Immature natural killer cell (primary cell): ENCODE results near the gene CDC42EP1. TPM values are rescaled to one million over a fixed set of nuclear protein-coding genes. Genes with fewer than 3 reads are reported as not detected.
"Not testable (repeated sequence)": the region's sequence is repeated elsewhere in the genome, so short reads cannot be mapped to it uniquely, and the experiment has no call there.

ENCODE experiments used
- DNase-seq, 3 donors: peaks; one replicate each; pipeline ENCODE4 v3.0.0; 2022; ENCODE audit warnings: mixed read lengths in 1 of 3
- H3K27ac Mint-ChIP-seq, 6 donors: one replicate each; pipeline ENCODE4 v1.8.0; 2020; ENCODE audit warnings: mixed read lengths in 6 of 6, mild to moderate bottlenecking in 5 of 6, inconsistent platforms in 4 of 6, moderate library complexity in 3 of 6
- H3K27me3 Mint-ChIP-seq, 3 donors: one replicate each; pipeline ENCODE4 v1.8.0; 2020 to 2021; ENCODE audit warnings: low read depth in 3 of 3, mild to moderate bottlenecking in 3 of 3, mixed read lengths in 3 of 3, moderate library complexity in 3 of 3, inconsistent platforms in 1 of 3
- H3K36me3 Mint-ChIP-seq, 3 donors: one replicate each; pipeline ENCODE4 v1.8.0; 2020; ENCODE audit warnings: mixed read lengths in 3 of 3, inconsistent platforms in 2 of 3, mild to moderate bottlenecking in 2 of 3
- H3K4me1 Mint-ChIP-seq, 2 donors: one replicate each; pipeline ENCODE4 v1.8.0; 2020; ENCODE audit warnings: inconsistent platforms in 2 of 2, mild to moderate bottlenecking in 2 of 2, mixed read lengths in 2 of 2, moderate library complexity in 1 of 2
- H3K4me3 Mint-ChIP-seq, 5 donors: one replicate each; pipeline ENCODE4 v1.8.0; 2020; ENCODE audit warnings: mild to moderate bottlenecking in 5 of 5, mixed read lengths in 5 of 5, inconsistent platforms in 3 of 5, moderate library complexity in 3 of 5
- H3K9me3 Mint-ChIP-seq, 6 donors: one replicate each; pipeline ENCODE4 v1.8.0; 2020; ENCODE audit warnings: mild to moderate bottlenecking in 6 of 6, mixed read lengths in 6 of 6, inconsistent platforms in 4 of 6, moderate library complexity in 3 of 6
- polyA plus RNA-seq, 3 donors: library from polyadenylated mRNA; unstranded; fragments of 300-500 nt; fragmentation: Illumina TruSeq; gene quantifications; one replicate each; pipeline ENCODE4 v1.2.3, GENCODE V29; 2021

The CDC42EP1 gene
- polyA plus RNA-seq, 3 donors from 2014 or later: 0.17 to 0.40 TPM; not detected in 1

DNA sequence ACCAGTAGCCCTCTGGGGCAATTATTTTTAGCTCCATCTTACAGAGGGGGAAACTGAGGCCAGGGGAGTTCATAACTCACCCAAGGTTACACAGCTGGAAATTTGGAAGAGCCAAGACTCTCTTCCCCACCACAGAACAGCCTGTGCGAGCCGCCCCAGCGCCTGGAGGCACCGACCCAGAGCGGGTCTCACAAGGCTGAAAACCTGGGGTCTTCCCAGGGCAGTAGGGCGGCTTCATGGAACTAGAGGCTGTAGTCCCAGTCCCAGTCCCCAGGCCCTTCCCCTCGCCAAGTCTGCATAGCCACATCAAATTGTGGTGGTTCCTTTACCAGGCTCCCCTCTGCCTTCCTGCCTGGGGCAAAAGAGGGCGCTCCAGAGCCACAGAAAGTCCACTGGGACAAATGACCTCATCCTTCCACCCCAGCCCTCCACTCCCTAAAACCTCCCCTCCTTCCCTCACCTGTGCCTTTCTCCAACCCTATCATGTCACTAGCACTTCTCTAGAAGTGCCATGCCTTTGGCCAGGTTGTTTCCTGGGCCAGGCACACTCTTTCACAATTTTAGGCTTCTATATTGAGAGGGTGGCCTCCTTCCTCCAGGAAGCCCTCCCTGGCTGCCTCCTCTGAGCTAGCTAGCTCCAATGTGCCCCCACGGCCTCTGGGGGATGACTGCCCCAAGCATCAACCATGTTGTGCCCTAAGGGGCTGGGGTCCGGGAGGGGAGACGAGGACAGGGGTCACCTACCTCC is 15.2 kb upstream of the CDC42EP1 start:
- no peak overlapping the region for H3K27ac Mint-ChIP-seq
- peak; percentile 39 to 49 (median 42) for DNase-seq

DNA sequence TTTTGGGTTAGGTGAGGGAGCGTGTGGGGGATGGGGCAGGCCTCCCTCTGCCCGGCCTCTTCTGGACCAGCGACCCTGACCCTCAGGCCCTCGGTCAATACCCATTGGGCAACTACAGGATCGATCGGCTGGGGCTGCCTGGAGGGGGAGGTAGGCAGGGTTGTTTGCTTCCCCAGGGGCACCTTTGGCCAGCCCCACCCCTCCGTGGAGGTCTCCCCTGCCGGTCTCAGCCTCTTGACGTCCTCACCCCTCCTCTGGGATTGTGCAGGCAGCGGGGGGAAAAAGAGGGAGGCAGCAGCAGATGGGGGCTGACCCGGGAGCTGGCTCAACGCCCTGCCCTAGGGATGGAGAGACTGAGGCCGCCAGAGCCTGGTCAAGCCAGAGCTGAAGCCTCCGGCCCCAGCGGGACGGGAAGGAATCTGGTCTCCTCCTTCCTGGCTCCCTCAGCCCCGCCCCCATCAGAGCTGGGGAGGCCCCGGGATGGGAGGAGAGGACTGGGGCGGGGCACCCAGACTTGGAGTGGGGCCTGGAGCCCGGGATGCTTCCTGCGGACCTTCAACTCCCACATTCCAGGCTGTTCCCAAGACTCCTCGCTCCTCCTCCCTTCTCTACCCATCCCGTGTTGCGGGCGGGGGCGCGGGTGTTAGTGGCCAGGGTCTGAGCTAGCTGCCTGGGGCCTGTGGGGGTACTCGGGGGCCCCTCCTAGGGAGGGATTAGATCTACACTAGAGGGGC is 14.4 kb upstream of the CDC42EP1 start:
- peaks cover 9 to 11% of the 10 kb centered on the region in 2 donors for H3K4me1 Mint-ChIP-seq
- peaks cover 1 to 5% (median 4%) of the 10 kb centered on the region in 3 donors for H3K27me3 Mint-ChIP-seq
- no peak overlapping the region for H3K27ac Mint-ChIP-seq
- no peak for DNase-seq
- no peak overlapping the region for H3K4me3 Mint-ChIP-seq
- H3K36me3 Mint-ChIP-seq: no peaks in the 10 kb centered on the region
- H3K9me3 Mint-ChIP-seq: no peaks in the 10 kb centered on the region

More for the DNA sequence above, 15.2 kb upstream of the CDC42EP1 start:
- H3K36me3 Mint-ChIP-seq: no peaks in the 10 kb centered on the region
- H3K27me3 Mint-ChIP-seq: peaks cover 3 to 8% (median 8%) of the 10 kb centered on the region in 3 donors
- H3K4me3 Mint-ChIP-seq: no peak overlapping the region
- no peaks in the 10 kb centered on the region for H3K9me3 Mint-ChIP-seq
- peaks cover 16 to 18% of the 10 kb centered on the region in 2 donors for H3K4me1 Mint-ChIP-seq

DNA sequence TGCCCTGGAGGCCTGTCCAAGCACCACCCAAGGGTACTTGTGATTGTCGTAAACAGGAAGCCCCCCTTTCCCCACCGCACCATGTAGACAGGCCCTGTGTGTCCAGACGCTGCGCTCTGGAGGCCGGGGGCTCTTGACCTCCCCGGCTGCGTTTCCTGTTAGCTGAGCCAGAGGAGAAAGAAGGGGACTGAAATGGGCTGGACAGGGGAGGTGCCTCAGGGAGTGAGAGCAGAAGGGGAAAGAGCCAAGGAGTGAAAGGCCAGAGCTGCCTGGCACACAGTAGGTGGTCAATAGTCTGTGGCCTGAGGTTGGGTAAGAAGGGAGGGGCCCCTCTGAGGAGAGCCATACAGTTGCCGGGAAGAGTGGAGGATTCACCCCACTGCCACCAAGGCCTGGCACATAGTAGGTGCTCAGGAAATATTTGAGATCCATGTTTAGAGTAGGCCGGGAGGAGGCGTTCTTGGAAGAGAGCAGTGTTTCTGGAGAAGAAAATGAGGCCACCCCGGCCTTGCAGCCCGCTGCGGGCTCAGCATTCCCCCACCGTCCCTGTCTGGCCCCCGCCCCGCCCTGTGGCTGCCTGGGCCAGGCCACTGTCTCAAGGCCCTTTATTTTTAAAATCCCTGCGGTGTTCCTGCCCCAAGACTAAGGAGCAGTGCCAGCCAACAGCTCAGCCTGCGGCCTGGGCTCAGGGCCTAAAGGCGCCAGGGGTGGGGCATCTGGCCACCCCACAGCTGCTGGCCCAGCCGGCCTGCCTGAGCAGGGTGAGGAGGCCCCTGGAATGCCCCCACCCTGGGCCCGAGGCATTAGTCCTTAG is 13.6 kb upstream of the CDC42EP1 start:
- peaks cover 1 to 6% (median 5%) of the 10 kb centered on the region in 3 donors for H3K27me3 Mint-ChIP-seq
- no peak overlapping the region for H3K4me3 Mint-ChIP-seq
- peaks cover 7 to 9% of the 10 kb centered on the region in 2 donors for H3K4me1 Mint-ChIP-seq
- no peak for DNase-seq
- H3K9me3 Mint-ChIP-seq: no peaks in the 10 kb centered on the region
- H3K27ac Mint-ChIP-seq: peak overlapping the region in 1 of 6 donors; percentile 52
- no peaks in the 10 kb centered on the region for H3K36me3 Mint-ChIP-seq

DNA sequence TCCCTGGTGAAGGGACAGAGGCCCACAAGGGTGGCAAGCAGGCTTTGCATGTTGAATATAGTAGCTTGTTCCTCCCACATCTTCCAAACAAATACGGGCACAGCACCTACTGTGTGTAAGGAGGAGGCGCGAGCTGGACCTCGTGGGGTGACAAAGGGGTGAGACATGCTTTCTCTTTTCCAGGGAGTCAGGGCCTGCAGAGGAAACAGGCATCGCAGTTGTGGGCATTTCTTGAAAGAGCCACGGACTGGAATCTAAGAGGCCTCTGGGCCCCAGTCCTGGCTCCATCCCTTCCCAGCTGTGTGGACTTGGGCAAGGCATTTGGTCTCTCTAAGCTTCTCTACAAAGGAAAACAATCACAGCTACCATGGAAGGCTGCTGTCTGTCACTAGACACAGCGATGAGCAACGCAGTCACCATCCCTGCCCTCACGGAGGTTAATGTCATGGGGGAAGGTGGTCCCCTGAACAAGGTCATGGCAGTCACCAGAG is 13.0 kb upstream of the CDC42EP1 start:
- peak overlapping the region in 1 of 6 donors; percentile 40 for H3K27ac Mint-ChIP-seq

DNA sequence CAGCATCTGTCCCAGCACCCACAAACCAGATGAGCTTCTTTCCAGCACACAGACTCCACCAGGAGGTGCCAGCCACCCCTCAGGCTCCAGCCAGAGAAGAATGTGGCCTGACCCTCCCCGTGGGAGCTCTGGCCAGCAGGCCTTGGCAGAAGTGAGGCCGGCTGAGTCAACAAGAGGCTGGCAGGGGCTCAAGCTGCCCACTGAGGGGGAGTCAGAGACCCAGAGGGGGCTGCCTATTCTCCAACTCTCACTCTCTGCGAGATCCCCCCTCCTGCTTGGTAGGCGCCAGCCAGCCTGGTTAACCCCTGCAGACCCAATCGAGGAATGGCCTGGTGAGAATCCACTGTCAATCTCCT is 10.6 kb upstream of the CDC42EP1 start:
- Mint-ChIP-seq H3K36me3 (no peaks in the 10 kb centered on the region), H3K27me3 (peaks cover 3 to 11% (median 3%) of the 10 kb centered on the region in 3 donors), H3K9me3 (no peaks in the 10 kb centered on the region), H3K27ac (peak overlapping the region in 1 of 6 donors; percentile 26), H3K4me3 (no peak overlapping the region), H3K4me1 (peaks cover 7 to 9% of the 10 kb centered on the region in 2 donors)
- DNase-seq: no peak

More for the DNA sequence above, 13.0 kb upstream of the CDC42EP1 start:
- DNase-seq: no peak
- H3K9me3 Mint-ChIP-seq: no peaks in the 10 kb centered on the region
- H3K4me1 Mint-ChIP-seq: peaks cover 7 to 9% of the 10 kb centered on the region in 2 donors
- peaks cover 1 to 6% (median 6%) of the 10 kb centered on the region in 3 donors for H3K27me3 Mint-ChIP-seq
- H3K4me3 Mint-ChIP-seq: no peak overlapping the region
- no peaks in the 10 kb centered on the region for H3K36me3 Mint-ChIP-seq

DNA sequence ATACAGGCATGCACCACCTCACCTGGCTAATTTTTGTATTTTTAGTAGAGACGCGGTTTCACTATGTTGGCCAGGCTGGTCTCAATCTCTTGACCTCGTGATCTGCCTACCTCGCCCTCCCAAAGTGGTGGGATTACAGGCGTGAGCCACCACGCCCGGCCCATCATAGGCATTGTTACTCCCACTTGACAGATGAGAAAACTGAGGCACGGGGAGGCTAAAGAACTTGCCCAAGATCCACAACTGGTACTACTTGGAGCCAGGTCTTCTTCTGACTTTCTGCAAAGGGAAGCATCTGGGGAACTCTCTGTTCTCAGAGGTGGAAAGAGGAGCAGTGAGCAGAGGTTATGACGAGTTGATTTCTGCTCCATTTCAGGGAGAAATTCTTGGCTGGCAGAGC is 9.4 kb upstream of the CDC42EP1 start:
- DNase-seq, H3K4me1 Mint-ChIP-seq, H3K9me3 Mint-ChIP-seq, H3K27ac Mint-ChIP-seq, H3K4me3 Mint-ChIP-seq, H3K27me3 Mint-ChIP-seq, H3K36me3 Mint-ChIP-seq: not testable (repeated sequence)

DNA sequence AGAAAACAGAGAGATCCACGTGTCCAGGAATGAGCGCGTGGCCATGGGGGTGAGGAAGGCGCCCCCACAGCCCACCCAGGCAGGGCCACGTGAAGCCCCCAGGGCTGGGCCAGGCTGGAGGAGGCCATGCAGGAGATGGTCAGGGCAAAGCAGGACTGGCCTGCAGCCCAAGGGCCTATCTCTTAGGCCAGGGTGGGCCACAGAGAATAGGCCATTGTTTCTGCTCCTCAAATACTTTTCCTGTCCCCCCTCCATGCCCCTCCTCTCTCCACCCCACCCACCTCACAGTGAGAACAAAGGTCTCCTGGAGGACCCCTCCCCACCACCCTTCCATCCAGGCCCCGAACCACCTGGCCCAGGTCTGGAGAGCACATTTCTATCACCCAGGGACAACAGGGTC is 8.3 kb upstream of the CDC42EP1 start:
- no peaks in the 10 kb centered on the region for H3K36me3 Mint-ChIP-seq
- no peak overlapping the region for H3K4me3 Mint-ChIP-seq
- H3K4me1 Mint-ChIP-seq: no peaks in the 10 kb centered on the region
- no peak overlapping the region for H3K27ac Mint-ChIP-seq
- peaks cover 2 to 11% (median 3%) of the 10 kb centered on the region in 3 donors for H3K27me3 Mint-ChIP-seq
- no peaks in the 10 kb centered on the region for H3K9me3 Mint-ChIP-seq
- DNase-seq: no peak

DNA sequence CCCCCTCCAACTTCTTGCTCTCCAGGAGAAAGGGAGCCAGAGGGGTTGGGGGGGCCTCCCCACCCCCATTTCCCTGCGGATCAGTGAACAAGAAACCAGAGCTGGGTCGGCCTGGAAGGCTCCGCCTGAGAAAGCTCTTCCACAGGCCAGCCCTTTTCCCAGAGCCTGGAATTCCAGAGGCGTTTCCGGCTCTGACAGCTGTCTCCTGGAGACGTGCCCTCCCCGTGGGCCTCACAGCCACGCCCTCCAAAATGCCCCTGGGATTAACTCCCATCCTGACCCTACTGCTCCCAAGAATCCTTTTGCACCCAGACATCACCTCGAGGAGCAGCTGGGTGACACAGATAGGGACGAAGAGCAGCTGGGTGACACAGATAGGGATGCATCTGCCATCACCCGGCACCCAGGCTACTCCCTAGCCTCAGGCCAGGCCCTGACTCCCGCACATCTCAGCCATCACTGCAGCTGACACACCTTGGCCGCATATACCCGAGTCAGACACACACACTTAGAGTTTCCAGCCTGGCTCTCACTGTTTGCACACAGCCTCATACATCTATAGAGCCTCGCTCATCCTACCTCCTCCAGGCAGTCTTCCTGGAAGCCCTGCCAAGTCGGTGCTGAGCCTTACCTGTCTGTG is 7.6 kb upstream of the CDC42EP1 start:
- H3K9me3 Mint-ChIP-seq: no peaks in the 10 kb centered on the region
- no peak for DNase-seq
- H3K27ac Mint-ChIP-seq: no peak overlapping the region
- no peaks in the 10 kb centered on the region for H3K4me1 Mint-ChIP-seq
- H3K27me3 Mint-ChIP-seq: peaks cover 2 to 11% (median 3%) of the 10 kb centered on the region in 3 donors
- no peak overlapping the region for H3K4me3 Mint-ChIP-seq
- H3K36me3 Mint-ChIP-seq: no peaks in the 10 kb centered on the region

DNA sequence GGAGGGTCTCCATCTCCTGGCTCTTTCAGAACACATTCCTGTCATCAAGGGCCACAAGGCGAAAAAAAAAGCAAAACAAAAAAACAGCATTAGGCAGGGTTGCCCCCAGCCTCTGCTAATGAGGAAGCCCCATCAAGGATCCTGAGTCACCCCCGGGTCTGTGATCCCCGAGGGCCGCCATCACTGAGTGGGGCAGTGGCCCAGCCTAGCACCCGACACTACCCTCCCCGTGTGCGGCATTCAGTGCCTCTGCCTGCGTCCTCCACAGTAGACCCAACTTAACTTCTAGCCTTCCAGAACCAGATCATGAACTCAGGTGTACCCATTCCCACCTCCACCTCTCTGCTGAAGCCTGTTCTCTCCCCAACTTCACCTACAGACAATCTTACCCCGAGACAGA is 6.6 kb upstream of the CDC42EP1 start:
- DNase-seq: no peak
- Mint-ChIP-seq H3K36me3 (no peaks in the 10 kb centered on the region), H3K9me3 (no peaks in the 10 kb centered on the region), H3K27me3 (peaks cover 2 to 12% (median 3%) of the 10 kb centered on the region in 3 donors), H3K4me1 (no peaks in the 10 kb centered on the region), H3K4me3 (no peak overlapping the region), H3K27ac (no peak overlapping the region)

DNA sequence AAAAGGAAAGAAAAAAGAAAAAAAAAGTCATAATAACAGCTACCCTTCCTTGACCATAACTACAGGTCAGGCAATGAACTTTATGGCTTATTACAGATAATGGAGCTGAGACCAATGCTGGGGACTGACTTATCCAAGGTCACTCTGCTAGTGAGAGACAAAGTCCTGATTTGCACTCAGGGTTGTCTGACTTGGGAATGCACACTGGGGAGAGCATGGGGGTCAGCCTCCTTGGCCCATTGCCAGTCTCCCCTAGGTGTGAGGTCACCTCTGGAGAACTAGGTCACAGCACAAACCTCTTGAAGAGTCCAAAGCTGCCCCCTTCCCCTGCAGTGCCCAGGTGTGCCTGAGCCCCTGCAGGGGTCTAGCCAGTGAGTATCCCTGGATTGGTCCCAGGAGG is 5.3 kb upstream of the CDC42EP1 start:
- H3K4me3 Mint-ChIP-seq: no peak overlapping the region

DNA sequence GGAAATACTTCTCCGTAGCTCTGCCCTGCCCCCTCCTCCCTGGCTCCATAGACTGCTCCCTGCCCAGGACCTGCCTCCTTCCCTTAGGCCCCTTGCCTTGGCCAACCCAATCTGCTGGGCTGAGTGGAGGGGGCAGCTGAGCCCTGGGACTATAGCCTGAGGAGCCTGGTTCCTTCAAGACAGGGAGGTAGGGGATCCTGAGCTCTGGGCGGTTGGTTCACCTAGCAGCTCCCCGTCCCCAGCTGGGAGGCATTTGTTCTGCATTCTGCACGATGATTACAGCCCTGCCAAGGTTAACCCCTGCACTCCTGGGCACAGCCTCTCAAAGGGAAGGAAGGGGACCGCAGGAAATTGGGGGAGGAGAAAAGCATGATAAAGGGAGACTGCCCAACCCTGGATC is 3.6 kb upstream of the CDC42EP1 start:
- Mint-ChIP-seq H3K36me3 (no peaks in the 10 kb centered on the region), H3K4me3 (no peak overlapping the region), H3K9me3 (no peaks in the 10 kb centered on the region), H3K27me3 (peaks cover 6 to 14% (median 9%) of the 10 kb centered on the region in 3 donors), H3K27ac (no peak overlapping the region), H3K4me1 (peaks cover 3 to 5% of the 10 kb centered on the region in 2 donors)
- DNase-seq: no peak

More for the DNA sequence above, 5.3 kb upstream of the CDC42EP1 start:
- Mint-ChIP-seq H3K9me3 (no peaks in the 10 kb centered on the region), H3K36me3 (no peaks in the 10 kb centered on the region), H3K27ac (no peak overlapping the region), H3K27me3 (peaks cover 5 to 14% (median 7%) of the 10 kb centered on the region in 3 donors), H3K4me1 (no peaks in the 10 kb centered on the region)
- DNase-seq: no peak

DNA sequence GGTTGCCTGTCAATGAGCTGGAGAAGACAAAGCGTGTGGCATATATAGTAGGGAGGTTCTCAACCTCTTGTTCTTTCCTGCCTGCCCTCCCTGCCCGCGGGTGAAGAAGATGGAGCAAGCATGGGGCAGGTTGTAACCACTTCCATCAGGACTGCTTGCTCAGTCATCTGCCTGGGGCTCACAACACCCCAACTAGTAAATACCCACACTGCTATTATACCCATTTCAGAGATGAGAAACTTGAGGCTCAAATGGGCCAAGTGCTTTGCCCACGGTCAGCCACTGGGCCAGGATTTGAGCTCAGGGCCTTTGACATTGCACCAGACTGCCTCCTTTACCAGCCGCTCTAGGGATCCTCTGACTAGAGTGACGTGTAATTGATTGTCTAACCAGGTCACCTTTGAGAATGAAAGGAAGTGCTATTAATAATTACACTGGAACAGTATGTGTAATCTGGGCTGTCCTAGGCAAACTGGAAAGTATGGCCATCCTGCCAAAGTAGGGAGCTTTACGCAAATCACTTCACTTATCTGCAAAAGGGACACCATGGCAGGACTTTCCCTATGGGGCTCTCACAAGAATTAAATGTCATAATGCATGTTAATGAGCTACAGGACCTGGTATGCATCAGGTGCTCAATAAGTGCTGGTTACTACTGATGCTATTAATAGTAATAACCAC is 2.8 kb upstream of the CDC42EP1 start:
- Mint-ChIP-seq H3K4me1 (peaks cover 11 to 12% of the 10 kb centered on the region in 2 donors), H3K9me3 (no peaks in the 10 kb centered on the region), H3K27ac (no peak overlapping the region), H3K27me3 (peaks cover 13 to 21% (median 14%) of the 10 kb centered on the region in 3 donors), H3K36me3 (no peaks in the 10 kb centered on the region), H3K4me3 (no peak overlapping the region)
- no peak for DNase-seq

DNA sequence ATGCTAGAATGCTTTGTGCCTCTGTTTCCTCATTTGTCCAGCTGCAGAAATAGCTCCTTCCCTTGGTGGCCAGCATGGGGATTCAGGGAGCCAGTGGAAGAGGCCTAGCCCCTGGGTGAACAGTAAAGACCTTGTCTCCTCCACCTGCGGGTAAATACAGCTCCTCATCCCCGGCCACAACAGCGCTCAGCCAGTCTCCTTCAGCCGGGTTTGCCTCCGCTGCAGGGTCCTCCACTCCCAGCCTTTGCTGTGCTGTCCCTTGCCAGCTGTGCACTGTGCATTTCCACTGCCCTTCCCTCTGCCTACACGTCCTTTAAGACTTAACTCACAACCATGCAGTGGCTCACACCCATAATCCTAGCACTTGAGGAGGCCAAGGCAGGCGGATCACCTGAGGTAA is 1.5 kb upstream of the CDC42EP1 start:
- H3K9me3 Mint-ChIP-seq: no peaks in the 10 kb centered on the region
- no peak overlapping the region for H3K4me3 Mint-ChIP-seq
- no peak for DNase-seq
- H3K36me3 Mint-ChIP-seq: no peaks in the 10 kb centered on the region
- H3K27ac Mint-ChIP-seq: no peak overlapping the region
- H3K4me1 Mint-ChIP-seq: peaks cover 12 to 13% of the 10 kb centered on the region in 2 donors
- peaks cover 14 to 27% (median 19%) of the 10 kb centered on the region in 3 donors for H3K27me3 Mint-ChIP-seq
